Bronchial smooth muscle cell (primary cell): ENCODE results near the gene CPS1. TPM values are rescaled to one million over a fixed set of nuclear protein-coding genes. Genes with fewer than 3 reads are reported as not detected.

Experiments
- total RNA-seq: library from RNA; depleted of rRNA; stranded (reverse); fragments of >200 nt; gene quantifications from 2 replicates; pipeline ENCODE4 v1.2.1, GENCODE V29; 2014

CPS1 gene
- total RNA-seq, result 9.1 and 34.6 TPM in 2 replicates

GRCh38 chr2:210556329-210556980 lies at the start of gene CPS1:
Gene CPS1, plus strand, starts transcription at chr2:210556599. Its CDS starts 135 bp downstream, at chr2:210556734.

Other genes with a start within 250 kb of the CPS1 start
- not detected in 2 replicates for gene MYL1, start 241.4 kb upstream of the CPS1 start, total RNA-seq
- gene LANCL1, start 79.8 kb upstream of the CPS1 start, total RNA-seq, result 34.7 and 60.7 TPM in 2 replicates